ENCODE data around the gene GID4. TPM values are rescaled to one million over a fixed set of nuclear protein-coding genes. Genes with fewer than 3 reads are reported as not detected.
A peak's percentile ranks its signal among the peaks of the same experiment; 100 is the strongest.

GID4 gene
- total and polyA plus RNA-seq, 9 of the 15 experiments (the other 6 are each of a cell fraction or from before 2014, with no cell fraction given): 1.2 to 6.4 (median 3.7) TPM

- no peak for TF ChIP-seq PPARD (CRISPR knock-in tag; IDR thresholded peaks at IDR 0.05)
- TF ChIP-seq LARP7 (IDR thresholded peaks at IDR 0.05): no peak
- TF ChIP-seq MED1 (CRISPR knock-in tag; IDR thresholded peaks at IDR 0.05; ENCODE audit: borderline replicate concordance): no peak
- TF ChIP-seq POLR2AphosphoS2 (IDR thresholded peaks at IDR 0.05; ENCODE audit: low read length): no peak
Observed at GRCh38 chr17:18039535-18040260, 490 bp downstream of the GID4 start (continued).

- WGBS (ENCODE audit: insufficient coverage, low coverage, missing lambda C conversion rate): 9% methylated on average over 4 of the region's 6 CpGs
- DNase-seq (ENCODE audit: extremely low read depth in 1 of 4, low spot score in 3 of 4) (peak in 3 of 4 experiments; percentile 17 to 30 (median 23)), FAIRE-seq (no peak), ATAC-seq (peak; percentile 17; the same call in 2 of the 3 replicates)
- no peaks in the 10 kb centered on the region for H3K27me3 ChIP-seq (ENCODE audit: control insufficient read depth in 2 of 2, insufficient read depth in 2 of 2, low read length in 2 of 2)
- H3K9ac ChIP-seq (ENCODE audit: insufficient read depth in 1 of 2, low read depth in 2 of 2, low read length in 2 of 2): peak overlapping the region; percentile 63 to 93
- peak overlapping the region; percentile 51; the same call in 1 of the 2 replicates for H2AFZ ChIP-seq (ENCODE audit: low read depth, low read length)
- no peaks in the 10 kb centered on the region for H3K9me1 ChIP-seq (ENCODE audit: control insufficient read depth, insufficient read depth, low read length)
- intact Hi-C loops (cut with micrococcal nuclease): loop anchor here (5.0 kb wide), 1 partner anchor 47 kb away; the partner anchor contains the start of gene DRG2
- no TSS peak for BruUV-seq (replicated peaks)
- H3K4me3 ChIP-seq: peak overlapping the region; percentile 72
- H3K36me3 ChIP-seq (ENCODE audit: control insufficient read depth, insufficient read depth, low read length): peaks cover 5% of the 10 kb centered on the region; the same call in 1 of the 3 replicates
- peak overlapping the region; percentile 74 for H3K4me2 ChIP-seq (ENCODE audit: insufficient read depth, low read length)
- H4K20me1 ChIP-seq (replicated peaks; ENCODE audit: control insufficient read depth, insufficient read depth, low read length): no peaks in the 10 kb centered on the region; the same call in 1 of the 2 replicates
- H3K27ac ChIP-seq (ENCODE audit: extremely low read depth, low read depth, low read length): peak overlapping the region; percentile 67; the same call in 2 of the 3 replicates
- in situ Hi-C loops (cut with MboI): no loop called here
- H3K79me2 ChIP-seq (ENCODE audit: control insufficient read depth, insufficient read depth, low read length): peaks cover 44% of the 10 kb centered on the region
- no peaks in the 10 kb centered on the region for H3K9me3 ChIP-seq (replicated peaks; ENCODE audit: control insufficient read depth, insufficient read depth, low read depth, low read length)
- POLR2A ChIA-PET: interaction anchor here (0.7 kb wide), 1 partner anchor 150 kb away, joined by 4 read pairs; no protein-coding TSS in a partner anchor
- H3K4me1 ChIP-seq (replicated peaks in 1 of 2; ENCODE audit: control insufficient read depth in 2 of 2, insufficient read depth in 2 of 2, low read length in 2 of 2): peaks cover 20 to 38% of the 10 kb centered on the region in 2 experiments; a peak in 4 of 5 replicates
- TF ChIP-seq ZBTB2 (IDR thresholded peaks at IDR 0.05) (no peak), NFIC (IDR thresholded peaks at IDR 0.05) (peak; percentile 22; the same call in 1 of the 2 replicates)
- CTCF ChIA-PET (ENCODE audit: low intra/inter-chr PET ratio): no interaction called here
Observed at GRCh38 chr17:18040261-18040858, 1.2 kb downstream of the GID4 start.
